Left kidney (tissue), 2 donors: ENCODE measurements around the gene PYGL. TPM values are rescaled to one million over a fixed set of nuclear protein-coding genes. Genes with fewer than 3 reads are reported as not detected.
A peak's percentile ranks its signal among the peaks of the same experiment; 100 is the strongest.

Experiments used
- DNase-seq: peaks from one replicate; pipeline ENCODE4 v3.0.0-alpha.2; 2013
- polyA plus RNA-seq: library from polyadenylated mRNA; unstranded; fragments of 120-200 nt; gene quantifications from one replicate; pipeline ENCODE4 v1.2.1, GENCODE V29; 2013; ENCODE audit not compliant: insufficient read length

PYGL gene
- polyA plus RNA-seq, 1 donor = 20.7 TPM

GRCh38 chr14:50874757-50875156 is 69.5 kb downstream of the PYGL start:
- DNase-seq = no peak

GRCh38 chr14:50871914-50872732 is 72.2 kb downstream of the PYGL start, which contains the start of gene ABHD12B:
Gene ABHD12B, plus strand, starts transcription at chr14:50872053. Its CDS starts 122 bp downstream, at chr14:50872175.
- no peak for DNase-seq

- DNase-seq = no peak
Measured at GRCh38 chr14:50871228-50871627, 73.1 kb downstream of the PYGL start.

GRCh38 chr14:50865391-50866076 is 78.7 kb downstream of the PYGL start:
- DNase-seq = no peak

- DNase-seq = no peak
Measured at GRCh38 chr14:50864946-50865345, 79.3 kb downstream of the PYGL start.

GRCh38 chr14:50864237-50864636 is 80.0 kb downstream of the PYGL start:
- no peak for DNase-seq

- DNase-seq = no peak
Measured at GRCh38 chr14:50862036-50862570, 82.2 kb downstream of the PYGL start.

- DNase-seq = peak; percentile 85
Measured at GRCh38 chr14:50860478-50861086, 83.7 kb downstream of the PYGL start.

- DNase-seq = no peak
Measured at GRCh38 chr14:50859296-50859624, 85.0 kb downstream of the PYGL start.

GRCh38 chr14:50856660-50857059 is 87.6 kb downstream of the PYGL start:
- no peak for DNase-seq

GRCh38 chr14:50855558-50855957 is 88.7 kb downstream of the PYGL start:
- no peak for DNase-seq

Other genes with a start within 250 kb of the PYGL start
- gene NIN, start 113.3 kb downstream of the PYGL start, polyA plus RNA-seq = 43.1 TPM
- 0.47 TPM for gene ABHD12B, start 72.4 kb downstream of the PYGL start, polyA plus RNA-seq
- gene TRIM9, start 150.6 kb upstream of the PYGL start, polyA plus RNA-seq = 2.8 TPM